Smooth muscle cell (in vitro differentiated cells): ENCODE data around the gene HBQ1. TPM values are rescaled to one million over a fixed set of nuclear protein-coding genes. Genes with fewer than 3 reads are reported as not detected.

ENCODE experiments used
- DNase-seq: peaks from one replicate; lab custom pipeline; 2025; ENCODE audit not compliant: unreplicated experiment; lab: John Stamatoyannopoulos, UW
- H2AFZ ChIP-seq: fragments of 200-600 bp; sonication (generic); 2 replicates; pipeline ENCODE4 v1.6.0; 2016; ENCODE audit warnings: antibody characterized with exemption, low read depth, mild to moderate bottlenecking
- H3F3A ChIP-seq: fragments of 200-600 bp; sonication (generic); 2 replicates; pipeline ENCODE4 v1.6.0; 2017; ENCODE audit warnings: antibody characterized with exemption, low read depth
- H3K27ac ChIP-seq: fragments of 200-600 bp; sonication (generic); 2 replicates; pipeline ENCODE4 v1.5.1; 2016; ENCODE audit warnings: low read depth, mild to moderate bottlenecking
- H3K27me3 ChIP-seq: fragments of 200-600 bp; sonication (generic); 2 replicates; pipeline ENCODE4 v1.6.1; 2016; ENCODE audit warnings: low read depth, mild to moderate bottlenecking
- H3K36me3 ChIP-seq: fragments of 200-600 bp; sonication (generic); 2 replicates; pipeline ENCODE4 v1.5.1; 2016; ENCODE audit warnings: low read depth
- H3K4me1 ChIP-seq: fragments of 200-600 bp; sonication (generic); 2 replicates; pipeline ENCODE4 v1.5.1; 2016; ENCODE audit warnings: low read depth
- H3K4me2 ChIP-seq: fragments of 200-600 bp; sonication (generic); 2 replicates; pipeline ENCODE4 v1.6.0; 2016; ENCODE audit warnings: mild to moderate bottlenecking
- H3K4me3 ChIP-seq: fragments of 200-600 bp; sonication (generic); 2 replicates; pipeline ENCODE4 v1.5.1; 2016; ENCODE audit warnings: mild to moderate bottlenecking
- H3K79me2 ChIP-seq: fragments of 200-600 bp; sonication (generic); 2 replicates; pipeline ENCODE4 v1.6.0; 2016; ENCODE audit warnings: low read depth, mild to moderate bottlenecking
- H3K9ac ChIP-seq: fragments of 200-600 bp; sonication (generic); 2 replicates; pipeline ENCODE4 v1.6.0; 2016; ENCODE audit warnings: low read depth
- H3K9me3 ChIP-seq: fragments of 200-600 bp; sonication (generic); replicated peaks from 2 replicates; pipeline ENCODE4 v1.5.1; 2016; ENCODE audit warnings: low read depth
- H4K20me1 ChIP-seq: fragments of 200-600 bp; sonication (generic); 2 replicates; pipeline ENCODE4 v1.6.0; 2016; ENCODE audit warnings: low read depth
- CTCF ChIP-seq: fragments of 200-600 bp; sonication (generic); IDR thresholded peaks from 2 replicates; pipeline ENCODE4 v1.5.1; 2017; ENCODE audit warnings: borderline replicate concordance, mild to moderate bottlenecking, antibody characterized with exemption; ENCODE audit not compliant: insufficient read depth, poor library complexity, severe bottlenecking
- WGBS: methylation state at CpG from one replicate; pipeline ENCODE4 v1.1.7; 2016; ENCODE audit warnings: low lambda C conversion rate; 5-methylcytosine and 5-hydroxymethylcytosine counted together
- polyA plus RNA-seq: library from polyadenylated mRNA; unstranded; fragments of >200 nt; fragmentation: Nextera tagmentation; extraction: Ambion mirVana; gene quantifications from 2 replicates; pipeline ENCODE4 v1.2.1, GENCODE V29; 2016
- total RNA-seq: library from RNA; depleted of rRNA; stranded (reverse); fragments of >200 nt; gene quantifications from 2 replicates; pipeline ENCODE4 v1.2.3, GENCODE V29; 2014

HBQ1 gene
- total and polyA plus RNA-seq, 2 experiments from 2014 or later: not detected

GRCh38 chr16:185213-185612 is 5.0 kb downstream of the HBQ1 start:
- no peak for TF ChIP-seq CTCF
- no peaks in the 10 kb centered on the region for H3K36me3 ChIP-seq
- peaks cover 7% of the 10 kb centered on the region for H3K27me3 ChIP-seq
- H3K9ac ChIP-seq: no peak overlapping the region
- H3F3A ChIP-seq: no peaks in the 10 kb centered on the region
- no peak for DNase-seq
- no peak overlapping the region for H3K4me2 ChIP-seq
- peaks cover 60% of the 10 kb centered on the region for H4K20me1 ChIP-seq
- no peak overlapping the region for H3K27ac ChIP-seq
- H3K79me2 ChIP-seq: no peaks in the 10 kb centered on the region
- 96% methylated on average over 13 of the region's 13 CpGs for WGBS
- H2AFZ ChIP-seq: no peak overlapping the region
- no peaks in the 10 kb centered on the region for H3K9me3 ChIP-seq
- no peak overlapping the region for H3K4me3 ChIP-seq
- peaks cover 9% of the 10 kb centered on the region for H3K4me1 ChIP-seq

- peaks cover 5% of the 10 kb centered on the region for H3K27me3 ChIP-seq
- no peak overlapping the region for H3K4me3 ChIP-seq
- no peak for TF ChIP-seq CTCF
- H3K4me2 ChIP-seq: no peak overlapping the region
- H3K79me2 ChIP-seq: no peaks in the 10 kb centered on the region
- no peaks in the 10 kb centered on the region for H3F3A ChIP-seq
- peaks cover 60% of the 10 kb centered on the region for H4K20me1 ChIP-seq
- no peaks in the 10 kb centered on the region for H3K36me3 ChIP-seq
- DNase-seq: no peak
- H3K9ac ChIP-seq: no peak overlapping the region
- H3K9me3 ChIP-seq: no peaks in the 10 kb centered on the region
- H3K4me1 ChIP-seq: peaks cover 6% of the 10 kb centered on the region
- WGBS: 91% methylated on average over 8 of the region's 11 CpGs
- no peak overlapping the region for H3K27ac ChIP-seq
- H2AFZ ChIP-seq: no peak overlapping the region
Observed at GRCh38 chr16:185691-186090, 5.4 kb downstream of the HBQ1 start.

- Histone ChIP-seq H3K9me3 (no peaks in the 10 kb centered on the region), H3K4me2 (no peak overlapping the region), H3K27me3 (no peaks in the 10 kb centered on the region), H4K20me1 (peaks cover 70% of the 10 kb centered on the region), H3K4me1 (no peaks in the 10 kb centered on the region), H3K79me2 (no peaks in the 10 kb centered on the region), H2AFZ (no peak overlapping the region), H3K27ac (no peak overlapping the region), H3K4me3 (no peak overlapping the region), H3K36me3 (peaks cover 6% of the 10 kb centered on the region), H3K9ac (no peak overlapping the region), H3F3A (no peaks in the 10 kb centered on the region)
- 95% methylated on average over 8 of the region's 8 CpGs for WGBS
- DNase-seq: no peak
- no peak for TF ChIP-seq CTCF
Observed at GRCh38 chr16:187330-187729, 7.1 kb downstream of the HBQ1 start.

- WGBS: 94% methylated on average over 8 of the region's 8 CpGs
- peaks cover 11% of the 10 kb centered on the region for H3K36me3 ChIP-seq
- H3K9ac ChIP-seq: no peak overlapping the region
- H3F3A ChIP-seq: no peaks in the 10 kb centered on the region
- H3K27me3 ChIP-seq: no peaks in the 10 kb centered on the region
- H4K20me1 ChIP-seq: peaks cover 73% of the 10 kb centered on the region
- no peaks in the 10 kb centered on the region for H3K79me2 ChIP-seq
- no peak for TF ChIP-seq CTCF
- DNase-seq: no peak
- no peak overlapping the region for H3K27ac ChIP-seq
- no peak overlapping the region for H3K4me3 ChIP-seq
- no peak overlapping the region for H3K4me2 ChIP-seq
- no peak overlapping the region for H2AFZ ChIP-seq
- H3K4me1 ChIP-seq: no peaks in the 10 kb centered on the region
- H3K9me3 ChIP-seq: no peaks in the 10 kb centered on the region
Observed at GRCh38 chr16:188674-189073, 8.4 kb downstream of the HBQ1 start.
